HepG2 (cell line): ENCODE results near the gene C14orf93. TPM values are rescaled to one million over a fixed set of nuclear protein-coding genes. Genes with fewer than 3 reads are reported as not detected.
A peak's percentile ranks its signal among the peaks of the same experiment; 100 is the strongest.

ENCODE experiments used
- CCAR2 ChIP-seq: fragments of 200-400 bp; formaldehyde crosslinking; optimal IDR thresholded peaks from 2 replicates; pipeline ENCODE3; 2018; ENCODE audit warnings: low read depth, mild to moderate bottlenecking, low read length, moderate library complexity
- FOXK1 ChIP-seq: sonication (generic); formaldehyde crosslinking; IDR thresholded peaks from 2 replicates; pipeline ENCODE4 v1.4.0; 2020; ENCODE audit warnings: low read depth, missing genetic modification reagents, borderline replicate concordance
- IRF9 ChIP-seq: sonication (generic); formaldehyde crosslinking; IDR thresholded peaks from 2 replicates; pipeline ENCODE4 v1.8.0; 2022; ENCODE audit warnings: missing genetic modification reagents, mild to moderate bottlenecking, borderline replicate concordance
- MTERF4 ChIP-seq: sonication (generic); formaldehyde crosslinking; IDR thresholded peaks from 2 replicates; pipeline ENCODE4 v1.8.0; 2023; ENCODE audit warnings: mild to moderate bottlenecking, missing genetic modification reagents
- MTF2 ChIP-seq: sonication (generic); formaldehyde crosslinking; IDR thresholded peaks from 2 replicates; pipeline ENCODE4 v1.5.0; 2020; ENCODE audit warnings: missing genetic modification reagents, borderline replicate concordance
- NFE2L1 ChIP-seq: sonication (generic); formaldehyde crosslinking; IDR thresholded peaks from 2 replicates; pipeline ENCODE4 v1.4.0; 2020; ENCODE audit warnings: missing genetic modification reagents, mild to moderate bottlenecking, borderline replicate concordance
- NFKB2 ChIP-seq: sonication (generic); formaldehyde crosslinking; IDR thresholded peaks from 2 replicates; pipeline ENCODE4 v1.4.0; 2020; ENCODE audit warnings: missing genetic modification reagents, borderline replicate concordance
- NR1H2 ChIP-seq: sonication (generic); formaldehyde crosslinking; IDR thresholded peaks from 2 replicates; pipeline ENCODE4 v1.8.1; 2022; ENCODE audit warnings: low read depth, missing genetic modification reagents, borderline replicate concordance
- PCBP1 ChIP-seq: fragments of 200-400 bp; formaldehyde crosslinking; IDR thresholded peaks from 2 replicates; pipeline ENCODE4 v1.6.1; 2017; ENCODE audit warnings: mild to moderate bottlenecking, low read depth, low read length, borderline replicate concordance
- PITX1 ChIP-seq: sonication (generic); formaldehyde crosslinking; IDR thresholded peaks from 2 replicates; pipeline ENCODE4 v1.5.1; 2020; ENCODE audit warnings: mild to moderate bottlenecking, missing genetic modification reagents
- RCOR2 ChIP-seq: IDR thresholded peaks from 2 replicates; pipeline ENCODE4 v1.6.1; 2016; ENCODE audit warnings: missing biosample characterization, missing genetic modification reagents
- REPIN1 ChIP-seq: sonication (generic); formaldehyde crosslinking; IDR thresholded peaks from 2 replicates; pipeline ENCODE4 v1.8.0; 2022; ENCODE audit warnings: missing genetic modification reagents, low read depth, mild to moderate bottlenecking, borderline replicate concordance
- SNAPC4 ChIP-seq: sonication (generic); formaldehyde crosslinking; IDR thresholded peaks from 2 replicates; pipeline ENCODE4 v1.4.0; 2020; ENCODE audit warnings: mild to moderate bottlenecking, missing genetic modification reagents
- SYNCRIP ChIP-seq: fragments of 200-400 bp; formaldehyde crosslinking; IDR thresholded peaks from 2 replicates; pipeline ENCODE4 v1.6.1; 2018; ENCODE audit warnings: mild to moderate bottlenecking, low read depth, low read length; ENCODE audit not compliant: insufficient read depth
- ZBTB38 ChIP-seq: sonication (generic); formaldehyde crosslinking; IDR thresholded peaks from 2 replicates; pipeline ENCODE4 v1.5.1; 2020; ENCODE audit warnings: mild to moderate bottlenecking, missing genetic modification reagents
- ZBTB7A ChIP-seq: sonication (generic); formaldehyde crosslinking; IDR thresholded peaks from 2 replicates; pipeline ENCODE4 v1.8.0; 2022; ENCODE audit warnings: mild to moderate bottlenecking, missing genetic modification reagents
- ZFP82 ChIP-seq: sonication (generic); formaldehyde crosslinking; IDR thresholded peaks from 2 replicates; pipeline ENCODE4 v1.5.1; 2020; ENCODE audit warnings: mild to moderate bottlenecking, missing genetic modification reagents, borderline replicate concordance
- ZNF441 ChIP-seq: sonication (generic); formaldehyde crosslinking; IDR thresholded peaks from 2 replicates; pipeline ENCODE4 v1.7.0; 2021; ENCODE audit warnings: missing genetic modification reagents, borderline replicate concordance
- ZNF468 ChIP-seq: sonication (generic); formaldehyde crosslinking; IDR thresholded peaks from 2 replicates; pipeline ENCODE4 v1.8.0; 2022; ENCODE audit warnings: mild to moderate bottlenecking, moderate library complexity, missing genetic modification reagents
- ZNF572 ChIP-seq: sonication (generic); formaldehyde crosslinking; IDR thresholded peaks from 2 replicates; pipeline ENCODE4 v1.5.1; 2020; ENCODE audit warnings: mild to moderate bottlenecking, missing genetic modification reagents
- ZNF691 ChIP-seq: sonication (generic); formaldehyde crosslinking; IDR thresholded peaks from 2 replicates; pipeline ENCODE4 v1.4.0; 2020; ENCODE audit warnings: missing genetic modification reagents, low read depth, mild to moderate bottlenecking, borderline replicate concordance
- ZNF773 ChIP-seq: sonication (generic); formaldehyde crosslinking; IDR thresholded peaks from 2 replicates; pipeline ENCODE4 v1.4.0; 2020; ENCODE audit warnings: missing genetic modification reagents, borderline replicate concordance
- ZZZ3 ChIP-seq: sonication (generic); formaldehyde crosslinking; IDR thresholded peaks from 2 replicates; pipeline ENCODE4 v1.4.0; 2020; ENCODE audit warnings: missing genetic modification reagents, mild to moderate bottlenecking, borderline replicate concordance
- polyA plus RNA-seq, 8 experiments: library from polyadenylated mRNA; depleted of rRNA in 3 of 8; stranded (reverse) in 7 of 8; unstranded in 1 of 8; fragments of >200 nt; fragmentation: Illumina TruSeq in 4 of 8; extraction: Trizol in 4 of 8; gene quantifications; 2 replicates each; pipeline versions ENCODE4 v1.2.1 to v1.2.3, GENCODE V29; 2011 to 2016; ENCODE audit warnings: low read depth in 4 of 8, missing spikeins in 1 of 8, mixed read lengths in 1 of 8; ENCODE audit not compliant: insufficient read depth in 1 of 8
- total RNA-seq, 5 experiments: library from RNA; depleted of rRNA; stranded (reverse); fragments of >200 nt; fragmentation: Illumina TruSeq; extraction: Trizol; gene quantifications; 2 replicates each; pipeline ENCODE4 v1.2.3, GENCODE V29; 2016; ENCODE audit warnings: low read depth in 1 of 5

C14orf93 gene
- total and polyA plus RNA-seq, 2 of the 13 experiments (the other 11 are each of a cell fraction or from before 2014, with no cell fraction given), result 11.4 to 22.5 TPM

- TF ChIP-seq SNAPC4 (CRISPR knock-in tag), result no peak
- TF ChIP-seq PCBP1, result no peak
- no peak for TF ChIP-seq FOXK1 (CRISPR knock-in tag)
- TF ChIP-seq PITX1 (CRISPR knock-in tag), result no peak; the same call in 1 of the 2 replicates
- no peak for TF ChIP-seq ZNF773 (CRISPR knock-in tag)
- no peak for TF ChIP-seq RCOR2 (CRISPR knock-in tag)
- TF ChIP-seq ZNF691 (CRISPR knock-in tag), result no peak
- TF ChIP-seq ZZZ3 (CRISPR knock-in tag), result no peak
- peak; percentile 98 for TF ChIP-seq ZBTB38
- TF ChIP-seq ZBTB7A (CRISPR knock-in tag), result no peak
- TF ChIP-seq ZNF572, result no peak
- TF ChIP-seq NFKB2 (CRISPR knock-in tag), result no peak; the same call in 1 of the 2 replicates
- no peak for TF ChIP-seq IRF9 (CRISPR knock-in tag)
- no peak for TF ChIP-seq CCAR2
- no peak for TF ChIP-seq REPIN1 (CRISPR knock-in tag)
- no peak for TF ChIP-seq NFE2L1
- TF ChIP-seq ZNF468 (CRISPR knock-in tag), result no peak
- no peak for TF ChIP-seq ZFP82 (CRISPR knock-in tag)
- no peak for TF ChIP-seq SYNCRIP
- TF ChIP-seq NR1H2 (CRISPR knock-in tag), result no peak
- no peak; the same call in 1 of the 2 replicates for TF ChIP-seq ZNF441 (CRISPR knock-in tag)
- TF ChIP-seq MTF2 (CRISPR knock-in tag), result no peak
- TF ChIP-seq MTERF4 (CRISPR knock-in tag), result no peak
Observed at GRCh38 chr14:23033251-23033727, 23.3 kb upstream of the C14orf93 start (continued).
